Esophagus muscularis mucosa (tissue), 4 donors: ENCODE measurements around the gene TENM3.

Experiments used
- CTCF ChIP-seq, 3 experiments: fragments of 200-600 bp in 2 of 3; fragments of 450-650 bp in 1 of 3; sonication (generic) in 2 of 3; IDR thresholded peaks; one replicate each; pipeline ENCODE4 v1.5.1; 2017 to 2019; ENCODE audit warnings: antibody characterized with exemption in 3 of 3, mild to moderate bottlenecking in 2 of 3, moderate library complexity in 1 of 3
- EP300 ChIP-seq: sonication (generic); formaldehyde crosslinking; IDR thresholded peaks from one replicate; pipeline ENCODE4 v1.6.1; 2017; ENCODE audit warnings: antibody characterized with exemption
- POLR2A ChIP-seq: fragments of 450-650 bp; IDR thresholded peaks from one replicate; pipeline ENCODE4 v1.6.1; 2017; ENCODE audit warnings: antibody characterized with exemption, moderate library complexity, mild to moderate bottlenecking, low read depth
- POLR2AphosphoS5 ChIP-seq, 2 donors: sonication (generic); formaldehyde crosslinking; IDR thresholded peaks; one replicate each; pipeline ENCODE4 v1.6.1; 2017; ENCODE audit warnings: antibody characterized with exemption in 2 of 2

GRCh38 chr4:182679533-182679932 is 436.3 kb downstream of the TENM3 start:
- TF ChIP-seq CTCF (IDR thresholded peaks at IDR 0.05) (no peak), POLR2AphosphoS5 (IDR thresholded peaks at IDR 0.05) (no peak), POLR2A (no peak), EP300 (no peak)
